ENCODE measurements around the gene PARP11.
A peak's percentile ranks its signal among the peaks of the same experiment; 100 is the strongest.

Gene PARP11

GRCh38 chr12:3872800-3873636 is at the start of gene PARP11:
Gene PARP11, minus strand, starts transcription at chr12:3873399. Its CDS starts 170 bp downstream, at chr12:3873229.
- DNase-seq (ENCODE audit: low read depth, low spot score): peak; percentile 80

- no peak for DNase-seq (ENCODE audit: low read depth, low spot score)
These were observed 48.8 kb upstream of the PARP11 start for GRCh38 chr12:3922033-3922432.

- DNase-seq (ENCODE audit: low read depth, low spot score): no peak
These were observed 48.3 kb upstream of the PARP11 start for GRCh38 chr12:3921526-3921925.

GRCh38 chr12:3921151-3921471 is 47.9 kb upstream of the PARP11 start:
- DNase-seq (ENCODE audit: low read depth, low spot score): no peak

- no peak for DNase-seq (ENCODE audit: low read depth, low spot score)
These were observed 47.4 kb upstream of the PARP11 start for GRCh38 chr12:3920351-3921150.

GRCh38 chr12:3913278-3913677 is 40.1 kb upstream of the PARP11 start:
- DNase-seq (ENCODE audit: low read depth, low spot score): no peak

GRCh38 chr12:3912863-3913262 is 39.7 kb upstream of the PARP11 start:
- no peak for DNase-seq (ENCODE audit: low read depth, low spot score)

GRCh38 chr12:3911409-3911808 is 38.2 kb upstream of the PARP11 start:
- DNase-seq (ENCODE audit: low read depth, low spot score): no peak

- DNase-seq (ENCODE audit: low read depth, low spot score): no peak
These were observed 32.5 kb upstream of the PARP11 start for GRCh38 chr12:3905664-3906063.

- DNase-seq (ENCODE audit: low read depth, low spot score): no peak
These were observed 31.8 kb upstream of the PARP11 start for GRCh38 chr12:3904999-3905398.

GRCh38 chr12:3902921-3903320 is 29.7 kb upstream of the PARP11 start:
- DNase-seq (ENCODE audit: low read depth, low spot score): no peak

- DNase-seq (ENCODE audit: low read depth, low spot score): no peak
These were observed 27.9 kb upstream of the PARP11 start for GRCh38 chr12:3901116-3901515.

- DNase-seq (ENCODE audit: low read depth, low spot score): no peak
These were observed 25.6 kb upstream of the PARP11 start for GRCh38 chr12:3898756-3899155.

- DNase-seq (ENCODE audit: low read depth, low spot score): no peak
These were observed 24.3 kb upstream of the PARP11 start for GRCh38 chr12:3897371-3897971.

- DNase-seq (ENCODE audit: low read depth, low spot score): no peak
These were observed 23.7 kb upstream of the PARP11 start for GRCh38 chr12:3896801-3897351.

- DNase-seq (ENCODE audit: low read depth, low spot score): no peak
These were observed 23.2 kb upstream of the PARP11 start for GRCh38 chr12:3896356-3896755.

- no peak for DNase-seq (ENCODE audit: low read depth, low spot score)
These were observed 19.4 kb upstream of the PARP11 start for GRCh38 chr12:3892631-3893030.

GRCh38 chr12:3891201-3891600 is 18.0 kb upstream of the PARP11 start:
- no peak for DNase-seq (ENCODE audit: low read depth, low spot score)

GRCh38 chr12:3888659-3889058 is 15.5 kb upstream of the PARP11 start:
- DNase-seq (ENCODE audit: low read depth, low spot score): no peak

GRCh38 chr12:3885277-3886094 is 12.3 kb upstream of the PARP11 start:
- no peak for DNase-seq (ENCODE audit: low read depth, low spot score)

- no peak for DNase-seq (ENCODE audit: low read depth, low spot score)
These were observed 11.5 kb upstream of the PARP11 start for GRCh38 chr12:3884671-3885070.
